ENCODE results near the gene TBC1D7. TPM values are rescaled to one million over a fixed set of nuclear protein-coding genes. Genes with fewer than 3 reads are reported as not detected.

TBC1D7 gene
- total RNA-seq, 1 donor from 2014 or later = 28.7 TPM

GRCh38 chr6:13284646-13285045 lies 43.7 kb downstream of the TBC1D7 start:
- peaks cover 32% of the 10 kb centered on the region for H3K36me3 Mint-ChIP-seq
- no peak overlapping the region for H3K4me3 Mint-ChIP-seq
- H3K4me1 Mint-ChIP-seq (ENCODE audit: unreplicated experiment) = peaks cover 3% of the 10 kb centered on the region
- no peaks in the 10 kb centered on the region for H3K9me3 Mint-ChIP-seq
- DNase-seq (ENCODE audit: extremely low spot score, unreplicated experiment) = no peak
- H3K27me3 Mint-ChIP-seq = no peaks in the 10 kb centered on the region
- no peak overlapping the region for H3K27ac Mint-ChIP-seq
- TF ChIP-seq CTCF (conservative IDR thresholded peaks at IDR 0.05) = no peak

GRCh38 chr6:13283331-13283730 lies 45.0 kb downstream of the TBC1D7 start:
- H3K27ac Mint-ChIP-seq = no peak overlapping the region
- H3K4me1 Mint-ChIP-seq (ENCODE audit: unreplicated experiment) = no peaks in the 10 kb centered on the region
- no peaks in the 10 kb centered on the region for H3K9me3 Mint-ChIP-seq
- TF ChIP-seq CTCF (conservative IDR thresholded peaks at IDR 0.05) = no peak
- H3K27me3 Mint-ChIP-seq = no peaks in the 10 kb centered on the region
- no peak overlapping the region for H3K4me3 Mint-ChIP-seq
- no peak for DNase-seq (ENCODE audit: extremely low spot score, unreplicated experiment)
- H3K36me3 Mint-ChIP-seq = peaks cover 25% of the 10 kb centered on the region

GRCh38 chr6:13282393-13283069 lies 45.8 kb downstream of the TBC1D7 start:
- Mint-ChIP-seq H3K27me3 (no peaks in the 10 kb centered on the region), H3K36me3 (peaks cover 23% of the 10 kb centered on the region), H3K9me3 (no peaks in the 10 kb centered on the region), H3K4me1 (ENCODE audit: unreplicated experiment) (no peaks in the 10 kb centered on the region), H3K4me3 (no peak overlapping the region), H3K27ac (no peak overlapping the region)
- DNase-seq (ENCODE audit: extremely low spot score, unreplicated experiment) = no peak
- TF ChIP-seq CTCF (conservative IDR thresholded peaks at IDR 0.05) = no peak

GRCh38 chr6:13281686-13282085 lies 46.7 kb downstream of the TBC1D7 start:
- DNase-seq (ENCODE audit: extremely low spot score, unreplicated experiment) = no peak
- no peaks in the 10 kb centered on the region for H3K9me3 Mint-ChIP-seq
- H3K27ac Mint-ChIP-seq = no peak overlapping the region
- H3K27me3 Mint-ChIP-seq = no peaks in the 10 kb centered on the region
- H3K36me3 Mint-ChIP-seq = peaks cover 15% of the 10 kb centered on the region
- no peak for TF ChIP-seq CTCF (conservative IDR thresholded peaks at IDR 0.05)
- H3K4me1 Mint-ChIP-seq (ENCODE audit: unreplicated experiment) = no peaks in the 10 kb centered on the region
- no peak overlapping the region for H3K4me3 Mint-ChIP-seq

GRCh38 chr6:13280254-13280653 lies 48.1 kb downstream of the TBC1D7 start:
- H3K4me3 Mint-ChIP-seq = no peak overlapping the region
- H3K27me3 Mint-ChIP-seq = no peaks in the 10 kb centered on the region
- no peaks in the 10 kb centered on the region for H3K9me3 Mint-ChIP-seq
- TF ChIP-seq CTCF (conservative IDR thresholded peaks at IDR 0.05) = no peak
- no peaks in the 10 kb centered on the region for H3K4me1 Mint-ChIP-seq (ENCODE audit: unreplicated experiment)
- peaks cover 3% of the 10 kb centered on the region for H3K36me3 Mint-ChIP-seq
- DNase-seq (ENCODE audit: extremely low spot score, unreplicated experiment) = no peak
- no peak overlapping the region for H3K27ac Mint-ChIP-seq

All from type B pancreatic cell (in vitro differentiated cells).